Spleen (tissue), 7 donors: Measurements from ENCODE around the gene FAM13B.

Experiments
- POLR2A ChIP-seq, 3 donors: fragments of 450-650 bp; IDR thresholded peaks; one replicate each; pipeline ENCODE4 v1.5.1; 2017; ENCODE audit warnings: antibody characterized with exemption in 3 of 3, mild to moderate bottlenecking in 1 of 3
- TF ChIP-seq, protein P1 (sequence below), 11 experiments: fragments of 200-600 bp in 7 of 11; fragments of 450-650 bp in 4 of 11; sonication (generic) in 4 of 11; IDR thresholded peaks in 8 of 11; conservative IDR thresholded peaks in 3 of 11; 1 replicate in 7 of 11; 2 replicates in 4 of 11; pipeline versions ENCODE4 v1.4.0 to v1.8.0; 2016 to 2021; ENCODE audit warnings: antibody characterized with exemption in 11 of 11, inconsistent platforms in 4 of 11, mild to moderate bottlenecking in 1 of 11
- donor health status: DM: no; HTN: no; CAD: no; lungs with moderate emphysema.
- donor health status: DM: no; HTN: no; CAD: no.
- donor health status: DM: no; HTN: no; CAD: no.

DNA sequence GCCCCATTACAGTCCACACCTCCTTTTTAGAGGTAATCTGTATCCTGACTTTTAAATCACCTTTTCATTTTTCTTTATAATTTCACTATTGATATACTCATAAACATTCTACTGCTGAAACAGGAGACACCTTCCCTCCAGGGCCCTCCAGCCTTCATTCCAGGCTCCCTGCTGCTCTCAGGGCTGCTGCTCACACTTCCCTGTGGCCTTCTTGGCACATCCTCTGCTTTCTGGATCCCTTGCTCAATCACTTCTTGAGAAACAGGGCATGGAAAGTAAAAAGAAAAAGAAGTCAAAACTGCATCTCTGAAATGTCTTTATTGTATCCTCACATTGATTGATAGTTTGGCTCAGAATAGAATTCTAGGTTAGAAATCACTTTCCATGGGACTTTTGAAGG is 31.6 kb upstream of the FAM13B start:
- TF ChIP-seq, protein P1, sequence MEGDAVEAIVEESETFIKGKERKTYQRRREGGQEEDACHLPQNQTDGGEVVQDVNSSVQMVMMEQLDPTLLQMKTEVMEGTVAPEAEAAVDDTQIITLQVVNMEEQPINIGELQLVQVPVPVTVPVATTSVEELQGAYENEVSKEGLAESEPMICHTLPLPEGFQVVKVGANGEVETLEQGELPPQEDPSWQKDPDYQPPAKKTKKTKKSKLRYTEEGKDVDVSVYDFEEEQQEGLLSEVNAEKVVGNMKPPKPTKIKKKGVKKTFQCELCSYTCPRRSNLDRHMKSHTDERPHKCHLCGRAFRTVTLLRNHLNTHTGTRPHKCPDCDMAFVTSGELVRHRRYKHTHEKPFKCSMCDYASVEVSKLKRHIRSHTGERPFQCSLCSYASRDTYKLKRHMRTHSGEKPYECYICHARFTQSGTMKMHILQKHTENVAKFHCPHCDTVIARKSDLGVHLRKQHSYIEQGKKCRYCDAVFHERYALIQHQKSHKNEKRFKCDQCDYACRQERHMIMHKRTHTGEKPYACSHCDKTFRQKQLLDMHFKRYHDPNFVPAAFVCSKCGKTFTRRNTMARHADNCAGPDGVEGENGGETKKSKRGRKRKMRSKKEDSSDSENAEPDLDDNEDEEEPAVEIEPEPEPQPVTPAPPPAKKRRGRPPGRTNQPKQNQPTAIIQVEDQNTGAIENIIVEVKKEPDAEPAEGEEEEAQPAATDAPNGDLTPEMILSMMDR (IDR thresholded peaks at IDR 0.05 in 8 of 11, conservative IDR thresholded peaks at IDR 0.05 in 3 of 11), result no peak
- TF ChIP-seq POLR2A (IDR thresholded peaks at IDR 0.05), result no peak
